GM12878 (cell line): Measurements from ENCODE around the gene TRAF2. TPM values are rescaled to one million over a fixed set of nuclear protein-coding genes. Genes with fewer than 3 reads are reported as not detected.
A peak's percentile ranks its signal among the peaks of the same experiment; 100 is the strongest.

Experiments
- ATAC-seq: fragments of 200-7000 bp; cut with Tn5 transposase; 3 replicates; pipeline ENCODE4 v1.9.1; 2020; ENCODE audit warnings: mild to moderate bottlenecking, moderate library complexity
- BruUV-seq: library from RNA; stranded (reverse); fragments of 400-500 nt; replicated peaks from 2 replicates; lab custom pipeline; 2021; lab: Mats Ljungman, UMichigan
- CTCF ChIA-PET: fragments of 300-600 bp; sonication (Branson Sonifier 250); formaldehyde crosslinking; extraction: SDS; loops from one replicate; lab custom pipeline; 2021; ENCODE audit warnings: inconsistent platforms; lab: Yijun Ruan, JAX
- POLR2A ChIA-PET: fragments of 350-600 bp; formaldehyde crosslinking; extraction: SDS; loops from one replicate; lab custom pipeline; 2021; ENCODE audit warnings: inconsistent platforms; lab: Charles Lee
- RAD21 ChIA-PET: fragments of 300-600 bp; sonication (Branson Sonifier 250); formaldehyde crosslinking; loops from one replicate; lab custom pipeline; 2023; ENCODE audit warnings: antibody characterized with exemption; ENCODE audit not compliant: unreplicated experiment; lab: Charles Lee
- SMC1A ChIA-PET: fragments of 300-600 bp; sonication (Branson Sonifier 250); formaldehyde crosslinking; loops from one replicate; lab custom pipeline; 2023; ENCODE audit not compliant: unreplicated experiment, uncharacterized antibody; lab: Charles Lee
- DNase-seq: peaks from one replicate; pipeline ENCODE4 v3.0.0-alpha.2; 2011; ENCODE audit warnings: low read depth, low spot score
- FAIRE-seq: peaks from 3 replicates; lab custom pipeline; 2011; peaks lifted over from hg19 to GRCh38; lab: Jason Lieb, UNC
- H2AFZ ChIP-seq: 2 replicates; pipeline ENCODE4 v1.6.0; 2011; ENCODE audit warnings: low read depth, low read length, control low read depth; ENCODE audit not compliant: control insufficient read depth
- H3K27ac ChIP-seq: 2 replicates; pipeline ENCODE4 v1.5.1; 2011; ENCODE audit warnings: control low read depth; ENCODE audit not compliant: control insufficient read depth, insufficient read depth
- H3K27me3 ChIP-seq, 2 experiments: replicated peaks in 1 of 2; 2 replicates each; pipeline versions ENCODE4 v1.6.0 to v1.6.1; 2011; ENCODE audit warnings: low read length in 1 of 2; ENCODE audit not compliant: control insufficient read depth in 2 of 2, insufficient read depth in 2 of 2
- H3K36me3 ChIP-seq, 2 experiments: 2 replicates each; pipeline ENCODE4 v1.5.1; 2011; ENCODE audit warnings: low read length in 1 of 2; ENCODE audit not compliant: control insufficient read depth in 2 of 2, insufficient read depth in 2 of 2
- H3K4me1 ChIP-seq: 2 replicates; pipeline ENCODE4 v1.6.1; 2011; ENCODE audit warnings: mild to moderate bottlenecking, low read length, moderate library complexity, mixed read lengths; ENCODE audit not compliant: control insufficient read depth, insufficient read depth
- H3K4me2 ChIP-seq: 2 replicates; pipeline ENCODE4 v1.6.0; 2011; ENCODE audit warnings: control low read depth; ENCODE audit not compliant: control insufficient read depth, insufficient read depth
- H3K4me3 ChIP-seq: fragments of 200-600 bp; sonication (generic); 2 replicates; pipeline ENCODE4 v1.5.1; 2016
- H3K79me2 ChIP-seq: 2 replicates; pipeline ENCODE4 v1.6.0; 2011; ENCODE audit warnings: low read length; ENCODE audit not compliant: control insufficient read depth, insufficient read depth
- H3K9ac ChIP-seq: 2 replicates; pipeline ENCODE4 v1.8.0; 2011; ENCODE audit warnings: low read length, control low read depth, mixed read lengths; ENCODE audit not compliant: control insufficient read depth, insufficient read depth
- H3K9me3 ChIP-seq: replicated peaks from 3 replicates; pipeline ENCODE4 v1.5.1; 2011; ENCODE audit warnings: mild to moderate bottlenecking, low read length; ENCODE audit not compliant: control insufficient read depth, insufficient read depth
- H4K20me1 ChIP-seq: 2 replicates; pipeline ENCODE4 v1.6.0; 2011; ENCODE audit not compliant: control insufficient read depth, insufficient read depth
- BRCA1 ChIP-seq: IDR thresholded peaks from 2 replicates; pipeline ENCODE4 v1.6.1; 2011; ENCODE audit warnings: low read depth, low read length, improper control_type of control experiment
- DPF2 ChIP-seq: fragments of 450-650 bp; IDR thresholded peaks from 2 replicates; pipeline ENCODE4 v1.6.1; 2017; ENCODE audit warnings: mild to moderate bottlenecking
- LARP7 ChIP-seq: fragments of 450-650 bp; IDR thresholded peaks from 2 replicates; pipeline ENCODE4 v1.6.1; 2017; ENCODE audit warnings: mild to moderate bottlenecking
- PKNOX1 ChIP-seq: fragments of 450-650 bp; IDR thresholded peaks from 2 replicates; pipeline ENCODE4 v1.6.1; 2016; ENCODE audit warnings: mild to moderate bottlenecking
- STAT1 ChIP-seq: fragments of 450-650 bp; conservative IDR thresholded peaks from 2 replicates; pipeline ENCODE4 v1.6.1; 2014; ENCODE audit warnings: antibody characterized with exemption, mild to moderate bottlenecking
- TCF7 ChIP-seq: IDR thresholded peaks from 2 replicates; pipeline ENCODE4 v1.6.1; 2014; ENCODE audit warnings: antibody characterized with exemption, borderline replicate concordance
- USF2 ChIP-seq: IDR thresholded peaks from 2 replicates; pipeline ENCODE4 v1.6.1; 2011; ENCODE audit warnings: low read depth, low read length, improper control_type of control experiment, borderline replicate concordance
- WGBS: methylation state at CpG from one replicate; pipeline ENCODE4 v1.1.6; 2016; ENCODE audit warnings: low lambda C conversion rate; ENCODE audit not compliant: insufficient replicate concordance, insufficient coverage; ENCODE audit errors: missing lambda C conversion rate; 5-methylcytosine and 5-hydroxymethylcytosine counted together
- in situ Hi-C: fragments of 300-500 bp; cut with MboI; formaldehyde crosslinking; loops from 9 replicates; pipeline ENCODE4 v1.14.3; 2018; ENCODE audit warnings: mixed read lengths
- intact Hi-C: fragments of 100-400 bp; cut with micrococcal nuclease; formaldehyde crosslinking; loops from one replicate; pipeline ENCODE4 v1.14.2; 2022; ENCODE audit not compliant: unreplicated experiment
- polyA plus RNA-seq, 11 experiments: library from polyadenylated mRNA; depleted of rRNA in 4 of 11; unstranded in 6 of 11; stranded (reverse) in 5 of 11; fragments of >200 nt; fragmentation: Nextera tagmentation in 4 of 11; fragmentation: Illumina TruSeq in 1 of 11; extraction: Ambion mirVana in 4 of 11; extraction: Trizol in 1 of 11; gene quantifications; 1 replicate in 1 of 11; 2 replicates in 10 of 11; pipeline versions ENCODE4 v1.2.1 to v1.2.3, GENCODE V29; 2011 to 2016; ENCODE audit warnings: inconsistent platforms in 2 of 11, missing spikeins in 2 of 11, low read depth in 1 of 11
- total RNA-seq, 4 experiments: library from RNA; depleted of rRNA in 3 of 4; stranded (reverse); fragments of >200 nt in 3 of 4; fragmentation: Illumina TruSeq in 1 of 4; extraction: Trizol in 1 of 4; gene quantifications; 2 replicates each; pipeline versions ENCODE4 v1.2.1 to v1.2.3, GENCODE V29; 2013 to 2021

Gene TRAF2
- total and polyA plus RNA-seq, 10 of the 15 experiments (the other 5 are each of a cell fraction or from before 2014, with no cell fraction given): 0.34 to 39.5 (median 18.7) TPM

- CTCF ChIA-PET: interaction anchor here (0.7 to 3.8 kb wide), 3 partner anchors 10 to 159 kb away, joined by 4 to 13 read pairs (median 13); no protein-coding TSS in a partner anchor
- no peak for ATAC-seq
- peak overlapping the region; percentile 32; the same call in 1 of the 2 replicates for H3K4me3 ChIP-seq
- SMC1A ChIA-PET: interaction anchor here (8.0 kb wide), 1 partner anchor 12 kb away, joined by 70 read pairs; no protein-coding TSS in a partner anchor
- H4K20me1 ChIP-seq: no peaks in the 10 kb centered on the region; the same call in 1 of the 2 replicates
- POLR2A ChIA-PET: interaction anchor here (1.1 to 3.5 kb wide), 2 partner anchors 14 to 22 kb away, joined by 4 to 27 read pairs; partner anchors contain the start of gene EDF1
- DNase-seq: no peak
- no peaks in the 10 kb centered on the region for H3K9me3 ChIP-seq
- H3K36me3 ChIP-seq: peaks cover 6 to 7% of the 10 kb centered on the region in 2 experiments; a peak in 3 of 4 replicates
- no peak overlapping the region for H3K27ac ChIP-seq
- no TSS peak for BruUV-seq
- in situ Hi-C loops (no loop called here), intact Hi-C loops (loop anchor here (10.0 kb wide), 1 partner anchor 84 kb away; the partner anchor contains the start of gene RABL6)
- WGBS: 79% methylated on average over 8 of the region's 8 CpGs
- H3K27me3 ChIP-seq: no peaks in the 10 kb centered on the region
- H3K9ac ChIP-seq: no peak overlapping the region
- TF ChIP-seq PKNOX1: no peak
- TF ChIP-seq DPF2: no peak
- TF ChIP-seq BRCA1: no peak
- no peak for TF ChIP-seq LARP7
- no peak for TF ChIP-seq STAT1
- no peak for TF ChIP-seq TCF7
- no peak for TF ChIP-seq USF2
- peak overlapping the region; percentile 95 for H3K4me2 ChIP-seq
- peaks cover 9% of the 10 kb centered on the region for H3K4me1 ChIP-seq
- no peak for FAIRE-seq
- H3K79me2 ChIP-seq: peaks cover 72% of the 10 kb centered on the region
- RAD21 ChIA-PET: interaction anchor here (4.4 kb wide), 2 partner anchors 10 to 14 kb away, joined by 18 to 30 read pairs; no protein-coding TSS in a partner anchor
- no peak overlapping the region for H2AFZ ChIP-seq
These were observed 2.1 kb downstream of the TRAF2 start for GRCh38 chr9:136888454-136888853.
